SKM-1 treated with dmso at 0.1 percent for 144 hours (cell line): ENCODE measurements around the gene ABCC5.
"Not testable (repeated sequence)": the region's sequence is repeated elsewhere in the genome, so short reads cannot be mapped to it uniquely, and the experiment has no call there.

Source experiments
- DNase-seq: peaks from one replicate; lab custom pipeline; 2025; ENCODE audit not compliant: unreplicated experiment; lab: John Stamatoyannopoulos, UW

The ABCC5 gene

GRCh38 chr3:183896610-183897009 lies 121.1 kb downstream of the ABCC5 start:
- DNase-seq: peak; percentile 25

DNA sequence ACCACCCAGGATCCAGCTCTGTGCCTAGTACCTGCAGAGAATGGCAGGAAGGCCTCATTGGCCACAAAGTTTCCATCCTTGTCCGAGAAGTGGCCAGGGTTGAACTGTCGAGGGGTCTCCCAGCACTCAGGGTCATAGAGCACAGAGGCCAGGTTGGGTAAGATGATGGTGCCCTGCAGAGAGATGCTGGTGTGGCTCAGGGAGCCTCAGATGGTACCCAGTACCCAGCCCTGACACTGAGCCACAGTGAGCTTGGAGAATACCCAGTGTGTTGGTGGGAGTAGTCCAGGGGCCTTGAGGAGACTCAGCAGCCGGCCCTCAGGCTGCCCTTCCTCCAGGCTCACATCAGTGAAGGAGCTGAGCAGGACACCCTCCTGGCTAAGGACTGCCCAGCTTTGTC lies 121.5 kb downstream of the ABCC5 start:
- DNase-seq: no peak

DNA sequence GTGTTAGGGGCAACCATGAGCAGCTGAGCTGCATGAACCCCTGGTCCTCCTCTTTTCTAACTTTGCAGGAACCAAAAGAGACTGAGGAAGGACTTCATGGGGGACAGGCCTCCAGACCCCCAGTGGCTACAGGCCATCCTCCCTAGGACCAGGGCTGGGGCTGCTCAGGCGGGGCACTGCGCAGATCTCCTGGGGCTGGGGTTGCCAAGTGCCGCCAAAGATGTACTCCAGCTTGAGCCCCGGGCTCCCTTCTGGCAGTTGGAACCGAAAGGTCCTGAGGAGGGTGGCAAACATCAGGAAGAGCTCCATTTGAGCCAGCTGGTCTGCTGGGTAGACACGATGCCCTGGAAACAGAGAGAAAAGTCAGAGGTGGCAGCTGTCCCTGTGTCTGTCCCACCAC lies 121.9 kb downstream of the ABCC5 start:
- no peak for DNase-seq

DNA sequence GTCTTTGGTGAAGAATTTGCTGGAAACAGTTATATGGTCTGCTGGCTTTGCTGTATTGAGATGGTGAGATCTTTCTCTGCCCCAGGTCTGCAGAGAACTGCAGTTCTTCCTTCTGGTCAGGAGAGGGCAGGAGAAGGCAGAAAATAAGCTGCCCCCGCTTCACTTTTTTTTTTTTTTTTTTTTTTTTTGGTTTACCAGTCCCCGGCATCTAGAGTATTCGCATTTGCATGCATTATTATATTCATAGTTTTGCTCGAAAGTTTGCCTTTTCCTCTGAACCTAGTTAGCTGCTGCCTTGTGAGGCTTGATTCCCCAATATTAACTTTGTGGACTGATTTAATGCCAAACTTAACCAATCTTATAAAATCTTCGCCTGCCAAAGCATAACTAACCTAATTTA lies 122.4 kb downstream of the ABCC5 start:
- DNase-seq: peak; percentile 42

DNA sequence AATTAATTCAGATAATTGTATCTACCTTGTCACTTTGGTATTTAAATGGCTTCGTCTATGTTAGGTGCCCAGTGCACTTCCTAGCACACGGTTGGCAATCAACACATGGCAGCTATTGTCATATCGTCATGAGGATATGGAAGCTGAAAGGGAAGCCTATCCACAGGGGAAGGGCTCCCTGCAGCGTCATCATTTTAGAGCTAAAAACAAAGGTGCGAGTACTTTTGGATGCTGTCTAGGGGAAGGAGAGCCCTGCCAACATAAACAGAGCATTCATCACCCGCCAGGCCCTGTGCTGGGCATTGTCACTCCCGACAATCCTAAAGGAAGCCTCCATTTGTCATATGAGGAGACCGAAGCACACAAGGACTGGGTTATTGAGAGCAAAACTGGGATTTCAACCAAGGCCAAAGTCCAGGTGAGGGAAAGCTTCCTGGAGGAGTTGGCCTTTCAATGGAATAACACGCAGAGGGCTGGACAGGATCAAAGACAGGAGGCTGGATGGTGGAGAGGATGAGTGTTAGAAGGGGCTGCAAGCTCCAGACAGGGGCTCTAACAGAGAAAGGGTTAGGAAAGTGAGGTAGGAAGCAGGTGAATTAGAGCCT lies 125.0 kb downstream of the ABCC5 start:
- no peak for DNase-seq

DNA sequence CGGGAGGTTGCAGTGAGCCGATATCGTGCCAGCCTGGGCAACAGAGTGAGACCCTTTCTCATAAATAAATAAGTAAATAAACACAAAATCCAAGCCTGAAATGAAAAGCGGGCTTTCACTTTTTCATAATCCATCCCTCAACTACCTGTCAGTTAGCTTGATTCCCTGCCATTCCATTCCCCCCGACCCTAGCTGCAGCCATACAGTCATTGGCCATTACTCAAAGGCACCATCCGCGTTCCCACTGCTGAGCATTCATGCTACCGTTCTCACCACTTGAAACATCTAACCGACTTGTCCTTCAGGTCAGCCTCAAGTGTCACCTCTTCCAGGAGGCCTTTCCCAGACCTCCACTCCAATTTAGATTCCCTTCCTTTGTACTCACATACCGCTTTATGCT lies 131.9 kb downstream of the ABCC5 start:
- no peak for DNase-seq

DNA sequence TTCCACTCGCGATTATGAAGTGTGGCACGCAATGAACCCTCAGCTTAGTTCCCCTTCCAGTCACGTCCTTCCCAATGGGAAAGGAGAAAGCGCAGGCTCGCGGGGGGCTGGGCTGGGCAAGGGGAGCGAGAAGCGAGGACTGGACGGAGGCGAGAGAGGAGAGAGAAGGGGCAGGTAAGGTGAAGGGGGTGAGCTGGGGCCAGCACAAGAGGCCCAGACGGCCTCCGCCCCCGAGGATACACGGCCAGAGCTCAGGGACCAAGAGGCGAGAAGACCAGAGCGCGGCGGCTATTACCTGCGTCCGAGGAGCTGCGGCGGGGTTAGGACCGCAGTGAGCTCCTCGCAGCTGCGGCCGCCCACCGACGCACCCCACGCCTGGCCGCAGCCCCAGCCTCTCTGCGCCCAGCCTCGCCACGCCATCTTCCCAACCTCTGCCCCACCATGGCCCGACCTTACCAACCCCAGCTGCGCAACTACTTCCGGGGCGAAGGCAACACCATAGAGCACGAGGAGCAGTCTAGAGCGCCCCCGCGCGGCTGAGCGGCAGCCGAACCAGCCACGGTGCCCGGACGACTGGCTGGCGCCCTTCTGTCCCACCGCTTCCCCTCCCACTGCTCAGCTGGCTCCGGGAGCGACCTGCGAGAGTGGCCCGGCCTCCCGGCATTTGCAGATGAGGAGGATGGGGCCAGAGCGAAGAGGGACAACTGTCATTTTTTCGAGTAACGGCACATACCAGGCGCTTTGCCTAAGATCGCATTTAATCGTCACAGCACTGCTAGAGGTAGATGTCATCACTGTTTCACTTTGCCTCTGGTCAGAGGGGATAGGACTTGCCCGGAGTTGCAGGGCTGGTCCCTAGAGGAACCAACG lies 133.0 kb downstream of the ABCC5 start, which contains the start of gene PARL:
Gene PARL, minus strand, starts transcription at position 454 of the 870 bp plus-strand sequence. Its CDS starts 34 bp downstream, at position 420.
- DNase-seq: peak; percentile 89

- DNase-seq: no peak
Observed at GRCh38 chr3:183884097-183884426, 133.6 kb downstream of the ABCC5 start.

GRCh38 chr3:183883291-183884096 lies 134.2 kb downstream of the ABCC5 start:
- no peak for DNase-seq

- peak; percentile 42 for DNase-seq
Observed at GRCh38 chr3:183880121-183880520, 137.6 kb downstream of the ABCC5 start.

DNA sequence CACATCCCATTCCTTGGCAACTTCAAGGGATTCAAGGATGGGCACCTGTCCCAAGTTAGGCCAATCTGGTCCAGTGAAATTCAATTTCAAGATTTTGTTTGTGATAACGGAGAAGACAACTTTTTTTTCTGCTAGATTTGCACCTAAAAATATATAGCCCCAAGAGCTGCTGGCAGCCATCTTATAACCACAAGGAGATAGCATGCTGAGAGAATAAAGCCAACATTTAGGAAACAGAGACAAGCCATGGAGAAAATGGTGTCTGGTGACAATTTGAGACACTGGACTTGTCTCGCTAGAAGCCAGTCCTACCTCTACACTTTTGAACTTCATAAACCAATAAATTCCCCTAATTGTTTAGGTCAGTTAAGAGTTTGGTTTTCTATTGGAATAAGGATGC lies 138.4 kb downstream of the ABCC5 start:
- no peak for DNase-seq

DNA sequence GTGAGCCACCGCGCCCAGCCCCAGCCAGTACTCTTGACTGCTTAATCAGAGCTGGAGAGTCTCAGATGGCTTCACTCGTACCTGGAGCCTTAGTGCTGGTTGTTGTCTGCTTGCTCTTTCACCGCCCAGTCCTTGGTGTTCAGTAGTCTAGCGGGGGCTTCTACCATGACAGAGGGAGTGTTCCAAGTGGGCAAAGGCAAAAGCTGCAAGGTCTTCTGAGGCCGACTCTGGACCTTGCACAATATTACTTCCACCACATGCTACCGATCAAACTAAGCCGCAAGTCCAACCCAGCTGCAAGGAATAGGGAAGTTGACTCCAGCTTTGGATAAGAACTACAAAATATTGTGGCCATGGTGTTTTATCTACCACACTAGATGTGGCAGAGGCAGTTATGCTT lies 139.6 kb downstream of the ABCC5 start:
- peak; percentile 99 for DNase-seq

- not testable (repeated sequence) for DNase-seq
Observed at GRCh38 chr3:183877227-183877626, 140.5 kb downstream of the ABCC5 start.

DNA sequence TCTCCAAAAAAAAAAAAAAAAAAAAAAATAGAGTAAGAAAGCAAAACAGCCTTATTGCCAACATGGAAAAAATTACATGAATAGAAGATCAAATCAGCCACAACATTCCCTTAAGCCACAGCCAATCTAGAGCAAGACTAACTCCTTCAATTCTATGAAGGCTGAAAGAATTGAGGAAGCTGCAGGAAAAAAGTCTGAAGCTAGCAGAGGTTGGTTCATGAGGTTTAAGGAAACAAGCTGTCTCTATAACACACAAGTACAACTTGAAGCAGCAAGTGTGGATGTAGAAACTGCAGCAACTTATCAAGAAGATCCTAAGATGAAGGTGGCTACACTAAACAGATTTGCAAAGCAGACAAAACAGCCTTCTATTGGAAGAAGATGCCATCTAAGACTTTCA lies 142.3 kb downstream of the ABCC5 start:
- no peak for DNase-seq

GRCh38 chr3:183873914-183874313 lies 143.8 kb downstream of the ABCC5 start:
- DNase-seq: no peak

GRCh38 chr3:183871541-183871940 lies 146.1 kb downstream of the ABCC5 start:
- DNase-seq: no peak

- DNase-seq: no peak
Observed at GRCh38 chr3:183870563-183870962, 147.1 kb downstream of the ABCC5 start.
